ENCODE measurements around the gene TMEM115.

Gene TMEM115

DNA sequence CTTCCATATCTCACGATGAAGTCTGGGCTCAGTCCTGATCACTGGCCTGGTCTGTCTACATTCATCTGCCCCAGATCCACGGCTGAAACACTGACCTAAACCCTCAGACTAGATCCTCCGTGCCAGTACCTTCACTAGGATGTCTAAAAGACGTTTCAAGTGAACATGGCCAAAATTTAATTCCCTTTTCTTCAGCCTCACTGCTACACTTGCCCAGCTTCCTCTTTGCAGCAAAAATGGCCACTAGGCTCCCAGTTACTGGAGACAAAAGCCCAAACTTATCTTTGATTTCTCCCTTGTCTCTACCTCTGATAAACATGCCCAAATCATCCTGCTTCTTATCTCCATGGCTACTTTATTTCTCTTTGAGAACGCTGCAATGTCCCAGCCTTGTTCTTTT, 20.4 kb downstream of the TMEM115 start:
- peak overlapping the region; percentile 86 to 97 (median 96) for H3K27ac Mint-ChIP-seq
- TF ChIP-seq CTCF (IDR thresholded peaks at IDR 0.05; ENCODE audit: unreplicated experiment in 3 of 3), result no peak
- H3K4me1 Mint-ChIP-seq, result peaks cover 41% of the 10 kb centered on the region
- peaks cover 47% of the 10 kb centered on the region for H3K27me3 Mint-ChIP-seq (ENCODE audit: low read depth)
- H3K36me3 Mint-ChIP-seq (ENCODE audit: low read depth), result no peaks in the 10 kb centered on the region
- no peaks in the 10 kb centered on the region for H3K9me3 Mint-ChIP-seq
- peak overlapping the region; percentile 89 to 95 (median 94) for H3K4me3 Mint-ChIP-seq

DNA sequence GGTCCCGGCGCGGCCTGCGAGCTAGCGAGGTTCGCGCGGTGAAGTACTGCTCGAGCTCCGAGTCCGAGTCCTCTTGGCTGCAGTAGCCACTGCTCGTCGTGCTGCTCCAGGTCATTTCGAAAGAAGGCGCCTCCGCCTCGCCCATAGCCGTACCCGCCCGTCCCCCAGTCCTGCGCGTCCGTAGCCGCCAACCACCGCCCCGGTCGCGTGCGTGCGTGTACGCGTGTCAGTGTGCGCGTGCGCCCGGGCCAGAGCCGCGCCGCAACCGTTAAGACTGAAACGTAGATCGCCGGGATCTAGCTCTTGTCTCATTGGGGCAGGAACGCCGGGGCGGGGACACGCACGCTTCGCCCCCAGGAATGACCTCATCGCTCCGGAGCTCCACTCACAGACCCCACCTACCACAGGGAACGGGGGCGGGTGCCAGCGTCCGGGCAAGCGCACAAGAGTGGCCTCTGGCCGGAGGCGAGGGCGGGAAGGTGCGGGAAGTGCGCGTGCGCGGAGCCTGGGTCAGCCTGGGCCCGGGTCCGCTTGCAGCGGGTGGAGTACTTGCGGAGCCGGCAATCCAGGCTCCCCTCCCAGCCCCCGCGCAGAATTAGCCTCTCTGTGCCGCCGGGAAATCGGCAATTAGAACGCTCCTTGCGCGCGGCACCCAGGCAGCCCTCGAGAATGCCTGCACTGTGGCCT, 22.0 kb downstream of the TMEM115 start:
- Mint-ChIP-seq H3K27me3 (ENCODE audit: low read depth) (peaks cover 35% of the 10 kb centered on the region), H3K27ac (peak overlapping the region; percentile 86 to 97 (median 96)), H3K4me3 (peak overlapping the region; percentile 89 to 95 (median 94)), H3K4me1 (peaks cover 44% of the 10 kb centered on the region), H3K9me3 (no peaks in the 10 kb centered on the region), H3K36me3 (ENCODE audit: low read depth) (no peaks in the 10 kb centered on the region)
- TF ChIP-seq CTCF (IDR thresholded peaks at IDR 0.05; ENCODE audit: unreplicated experiment in 3 of 3), result no peak

DNA sequence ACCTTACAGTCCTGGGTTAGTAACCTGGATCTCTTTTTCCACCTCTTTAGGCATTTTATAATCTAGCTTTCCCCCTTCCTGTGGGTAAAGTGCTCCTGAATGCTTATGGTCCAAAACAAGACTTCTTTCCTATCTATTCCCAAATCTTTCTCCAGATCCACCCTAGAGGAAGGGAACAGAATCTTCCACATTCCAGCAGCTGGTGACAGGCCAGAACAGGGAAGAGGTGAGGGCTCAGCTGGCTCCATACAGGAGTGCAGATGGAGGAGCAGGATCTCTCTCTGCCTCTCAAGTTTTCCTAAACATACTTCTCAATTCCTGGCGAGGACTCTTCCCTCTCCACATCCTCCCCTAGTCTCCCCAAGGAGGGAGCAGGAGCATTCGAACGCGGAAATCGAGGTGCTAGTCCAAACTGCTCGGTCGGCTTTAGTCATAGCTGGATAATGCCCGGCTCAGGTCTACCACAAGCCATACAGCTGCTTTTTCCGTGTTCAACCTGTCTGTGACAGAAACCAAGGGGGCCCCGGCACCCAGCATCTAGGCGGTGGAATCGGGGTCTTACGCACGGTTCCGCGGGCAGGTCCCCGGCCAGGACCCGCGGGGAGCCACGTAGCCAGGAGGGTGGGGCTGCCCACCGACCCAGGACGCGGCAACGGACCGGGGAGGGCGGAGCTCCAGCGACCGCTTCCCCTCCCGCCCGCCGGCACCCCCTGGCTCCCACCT, 22.7 kb downstream of the TMEM115 start:
- peaks cover 28% of the 10 kb centered on the region for H3K27me3 Mint-ChIP-seq (ENCODE audit: low read depth)
- H3K9me3 Mint-ChIP-seq, result no peaks in the 10 kb centered on the region
- peak overlapping the region; percentile 86 to 96 (median 90) for H3K27ac Mint-ChIP-seq
- peaks cover 44% of the 10 kb centered on the region for H3K4me1 Mint-ChIP-seq
- no peaks in the 10 kb centered on the region for H3K36me3 Mint-ChIP-seq (ENCODE audit: low read depth)
- TF ChIP-seq CTCF (IDR thresholded peaks at IDR 0.05; ENCODE audit: unreplicated experiment in 3 of 3), result no peak
- H3K4me3 Mint-ChIP-seq, result peak overlapping the region; percentile 89 to 95 (median 94)

- Mint-ChIP-seq H3K9me3 (no peaks in the 10 kb centered on the region), H3K4me3 (peak overlapping the region; percentile 67 to 80 (median 74)), H3K36me3 (ENCODE audit: low read depth) (peaks cover 10% of the 10 kb centered on the region), H3K4me1 (peaks cover 38% of the 10 kb centered on the region), H3K27me3 (ENCODE audit: low read depth) (peaks cover 8% of the 10 kb centered on the region), H3K27ac (peak overlapping the region in 1 of 3 experiments; percentile 39)
- no peak for TF ChIP-seq CTCF (IDR thresholded peaks at IDR 0.05; ENCODE audit: unreplicated experiment in 3 of 3)
Measured at GRCh38 chr3:50334339-50335075, 24.8 kb downstream of the TMEM115 start.

DNA sequence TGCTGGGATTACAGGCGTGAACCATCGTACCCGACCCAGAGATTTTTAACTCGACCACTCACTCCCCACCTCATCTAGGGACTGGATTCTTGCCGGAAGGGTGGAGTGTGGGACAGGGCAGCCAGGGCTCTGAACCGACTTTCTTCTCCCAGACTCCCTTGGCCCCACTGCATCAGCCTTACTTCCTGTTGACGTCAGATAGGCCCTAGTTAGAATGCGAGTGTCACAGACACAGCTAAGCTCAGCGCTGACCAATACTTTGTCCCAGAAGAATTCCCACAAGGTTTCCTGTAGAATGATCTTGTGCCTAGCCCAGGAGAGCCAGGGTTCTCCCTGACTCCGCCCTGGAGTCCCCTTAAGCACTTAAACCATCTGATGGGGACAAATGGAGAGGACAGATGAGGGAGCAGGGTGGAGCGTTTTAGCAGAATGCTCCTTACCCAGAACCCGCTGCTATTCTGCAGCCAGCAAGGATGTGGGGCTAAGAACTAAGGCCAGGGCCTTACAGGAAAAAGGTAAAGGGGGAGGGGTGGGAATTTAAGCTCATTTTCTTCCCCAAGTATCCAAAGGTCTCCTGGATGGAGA, 25.5 kb downstream of the TMEM115 start:
- no peak for TF ChIP-seq CTCF (IDR thresholded peaks at IDR 0.05; ENCODE audit: unreplicated experiment in 3 of 3)
- H3K4me1 Mint-ChIP-seq, result peaks cover 33% of the 10 kb centered on the region

More for the DNA sequence above, 25.5 kb downstream of the TMEM115 start:
- H3K4me3 Mint-ChIP-seq, result peak overlapping the region; percentile 67 to 80 (median 74)
- H3K27ac Mint-ChIP-seq, result peak overlapping the region in 2 of 3 experiments; percentile 19 to 39
- H3K36me3 Mint-ChIP-seq (ENCODE audit: low read depth), result peaks cover 10% of the 10 kb centered on the region
- no peaks in the 10 kb centered on the region for H3K9me3 Mint-ChIP-seq
- peaks cover 4% of the 10 kb centered on the region for H3K27me3 Mint-ChIP-seq (ENCODE audit: low read depth)
